Islet precursor cell (in vitro differentiated cells): Measurements from ENCODE around the gene LTBP4.
"Not testable (repeated sequence)": the region's sequence is repeated elsewhere in the genome, so short reads cannot be mapped to it uniquely, and the experiment has no call there.

Source experiments
- DNase-seq: peaks from one replicate; pipeline ENCODE4 v3.0.0-alpha.2; 2018

The LTBP4 gene

GRCh38 chr19:40601134-40601974, at the start of gene LTBP4:
Gene LTBP4, plus strand, starts transcription at chr19:40601369. Its CDS starts 19 bp downstream, at chr19:40601388.
- DNase-seq = peak; percentile 61

- no peak for DNase-seq
Measured at GRCh38 chr19:40552848-40553247, 48.3 kb upstream of the LTBP4 start.

GRCh38 chr19:40553885-40554857, 47.0 kb upstream of the LTBP4 start:
- DNase-seq = no peak

DNA sequence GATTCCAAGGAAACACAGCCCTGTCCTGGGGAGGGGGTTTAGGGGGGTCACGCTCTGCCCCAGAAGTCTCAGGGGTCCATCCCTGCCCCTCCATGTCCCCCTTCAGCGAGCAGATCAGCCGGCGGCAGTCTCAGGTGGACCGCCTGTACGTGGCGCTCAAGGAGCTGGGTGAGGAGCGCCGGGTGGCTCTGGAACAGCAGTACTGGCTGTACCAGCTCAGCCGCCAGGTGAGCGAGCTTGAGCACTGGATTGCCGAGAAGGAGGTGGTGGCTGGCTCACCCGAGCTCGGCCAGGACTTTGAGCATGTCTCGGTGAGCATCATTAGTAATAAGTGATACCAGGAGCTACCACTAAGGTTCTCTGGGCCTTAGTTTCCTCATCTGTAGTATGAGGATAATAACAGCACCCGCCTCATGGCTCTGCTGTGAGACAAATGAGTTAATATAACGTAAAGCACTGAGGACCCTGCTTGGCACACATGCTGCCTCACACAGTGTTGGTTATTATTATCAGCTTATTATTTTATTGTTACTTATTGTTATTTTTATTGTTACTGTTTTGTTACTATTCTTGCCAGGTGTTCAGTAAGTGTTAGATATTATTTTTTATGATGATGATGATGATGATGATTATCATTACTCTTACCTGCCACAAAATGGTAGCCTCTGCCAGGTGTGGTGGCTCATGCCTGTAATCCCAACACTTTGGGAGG, 45.0 kb upstream of the LTBP4 start:
- DNase-seq = no peak

DNA sequence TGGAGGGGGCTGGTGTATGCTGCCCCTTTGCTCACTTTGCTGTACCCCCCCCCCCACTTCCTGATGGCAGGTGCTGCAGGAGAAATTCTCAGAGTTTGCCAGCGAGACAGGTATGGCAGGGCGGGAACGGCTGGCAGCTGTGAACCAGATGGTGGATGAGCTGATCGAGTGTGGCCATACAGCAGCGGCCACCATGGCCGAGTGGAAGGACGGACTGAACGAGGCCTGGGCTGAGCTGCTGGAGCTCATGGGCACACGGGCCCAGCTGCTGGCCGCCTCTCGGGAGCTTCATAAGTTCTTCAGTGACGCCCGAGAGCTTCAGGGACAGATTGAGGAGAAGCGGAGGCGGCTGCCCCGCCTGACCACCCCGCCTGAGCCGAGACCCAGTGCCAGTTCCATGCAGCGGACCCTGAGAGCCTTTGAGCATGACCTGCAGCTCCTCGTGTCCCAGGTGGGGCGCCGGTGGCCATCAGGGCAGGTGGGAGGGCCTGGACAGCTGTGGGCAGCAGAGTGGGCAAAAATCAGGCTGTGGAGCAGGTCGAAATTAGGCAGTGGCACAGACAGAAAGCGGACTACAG, 44.1 kb upstream of the LTBP4 start:
- no peak for DNase-seq

GRCh38 chr19:40559394-40559793, 41.8 kb upstream of the LTBP4 start:
- no peak for DNase-seq

- no peak for DNase-seq
Measured at GRCh38 chr19:40560092-40560507, 41.1 kb upstream of the LTBP4 start.

GRCh38 chr19:40561947-40562346, 39.2 kb upstream of the LTBP4 start:
- no peak for DNase-seq

GRCh38 chr19:40564535-40564934, 36.6 kb upstream of the LTBP4 start:
- not testable (repeated sequence) for DNase-seq

GRCh38 chr19:40565355-40565754, 35.8 kb upstream of the LTBP4 start:
- DNase-seq = no peak

DNA sequence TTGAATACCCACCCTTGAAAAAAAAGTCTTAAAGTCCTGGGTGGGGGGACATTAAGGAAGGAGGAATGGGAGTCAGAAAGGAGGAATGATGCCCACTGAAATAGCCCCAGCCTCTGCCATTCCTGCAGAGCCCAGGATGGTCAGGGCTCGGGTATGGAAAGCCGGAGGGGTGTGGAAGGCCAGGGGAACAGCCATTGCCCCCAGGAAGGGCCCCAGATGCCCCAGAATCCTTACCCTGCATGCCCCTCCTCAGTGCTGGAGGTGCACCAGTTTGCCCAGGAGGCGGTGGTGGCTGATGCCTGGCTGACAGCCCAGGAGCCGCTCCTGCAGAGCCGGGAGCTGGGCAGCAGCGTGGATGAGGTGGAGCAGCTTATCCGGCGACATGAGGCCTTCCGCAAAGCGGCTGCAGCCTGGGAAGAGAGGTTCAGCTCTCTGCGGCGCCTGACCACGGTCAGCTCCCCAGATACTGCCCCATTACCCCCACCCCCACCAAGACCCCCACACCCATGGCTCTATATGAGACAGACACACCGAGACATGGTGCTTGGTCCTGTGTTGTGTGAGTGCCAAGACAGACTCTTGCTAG, 35.2 kb upstream of the LTBP4 start:
- no peak for DNase-seq

- DNase-seq = no peak
Measured at GRCh38 chr19:40567040-40567749, 34.0 kb upstream of the LTBP4 start.

GRCh38 chr19:40567750-40568494, 33.2 kb upstream of the LTBP4 start:
- no peak for DNase-seq

GRCh38 chr19:40570313-40571004, 30.7 kb upstream of the LTBP4 start:
- peak; percentile 99 for DNase-seq

- DNase-seq = no peak
Measured at GRCh38 chr19:40571005-40571318, 30.2 kb upstream of the LTBP4 start.

DNA sequence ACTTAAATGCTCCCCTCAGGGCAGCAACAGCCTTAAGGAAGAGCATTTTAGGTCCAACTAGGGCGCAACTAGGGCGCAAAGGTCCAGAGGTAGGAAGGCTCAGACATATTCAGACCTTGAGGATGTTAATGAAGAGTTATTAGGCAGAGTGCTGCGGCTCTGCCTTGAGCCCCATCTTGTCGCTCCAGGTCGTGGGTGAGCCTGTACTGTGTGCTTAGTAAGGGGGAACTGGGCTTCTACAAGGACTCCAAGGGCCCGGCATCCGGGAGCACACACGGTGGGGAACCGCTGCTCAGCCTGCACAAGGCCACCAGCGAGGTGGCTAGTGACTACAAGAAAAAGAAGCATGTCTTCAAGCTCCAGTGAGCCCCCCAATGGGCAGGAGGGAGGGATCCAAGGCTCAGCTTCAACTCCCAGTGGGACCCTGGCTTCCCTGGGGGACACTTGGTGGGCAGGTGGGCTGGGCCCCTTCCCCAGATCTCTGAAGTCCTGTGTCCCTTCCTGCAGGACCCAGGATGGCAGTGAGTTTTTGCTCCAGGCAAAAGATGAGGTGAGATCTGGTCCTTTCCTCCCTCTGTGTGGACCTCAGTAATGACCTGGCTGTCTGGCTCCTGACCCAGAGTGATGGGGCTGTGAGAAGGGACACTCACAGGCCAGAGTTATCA, 29.2 kb upstream of the LTBP4 start:
- DNase-seq = no peak

GRCh38 chr19:40575326-40575725, 25.8 kb upstream of the LTBP4 start:
- DNase-seq = no peak

DNA sequence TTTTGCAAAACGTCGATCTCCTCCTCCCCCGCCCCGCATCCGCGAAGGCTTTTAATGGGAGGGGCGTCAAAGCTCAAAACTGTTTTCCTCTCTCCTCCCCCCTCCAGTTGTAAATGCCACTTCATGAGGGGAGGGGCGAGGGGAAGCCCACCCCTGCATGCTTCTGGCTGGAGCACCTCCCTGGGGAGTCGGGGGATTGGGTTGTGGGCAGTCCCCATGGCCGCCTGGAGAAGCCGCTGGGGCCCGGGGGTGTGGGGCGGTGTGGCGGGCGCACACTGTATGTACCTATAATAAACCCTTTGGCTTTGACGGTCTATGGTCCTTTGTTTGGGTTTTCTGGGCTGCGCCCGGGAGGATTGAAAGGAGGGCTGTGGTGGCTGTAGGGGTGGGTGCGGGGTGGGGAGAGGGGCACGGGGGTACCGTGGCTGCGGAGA, 25.0 kb upstream of the LTBP4 start:
- peak; percentile 64 for DNase-seq

DNA sequence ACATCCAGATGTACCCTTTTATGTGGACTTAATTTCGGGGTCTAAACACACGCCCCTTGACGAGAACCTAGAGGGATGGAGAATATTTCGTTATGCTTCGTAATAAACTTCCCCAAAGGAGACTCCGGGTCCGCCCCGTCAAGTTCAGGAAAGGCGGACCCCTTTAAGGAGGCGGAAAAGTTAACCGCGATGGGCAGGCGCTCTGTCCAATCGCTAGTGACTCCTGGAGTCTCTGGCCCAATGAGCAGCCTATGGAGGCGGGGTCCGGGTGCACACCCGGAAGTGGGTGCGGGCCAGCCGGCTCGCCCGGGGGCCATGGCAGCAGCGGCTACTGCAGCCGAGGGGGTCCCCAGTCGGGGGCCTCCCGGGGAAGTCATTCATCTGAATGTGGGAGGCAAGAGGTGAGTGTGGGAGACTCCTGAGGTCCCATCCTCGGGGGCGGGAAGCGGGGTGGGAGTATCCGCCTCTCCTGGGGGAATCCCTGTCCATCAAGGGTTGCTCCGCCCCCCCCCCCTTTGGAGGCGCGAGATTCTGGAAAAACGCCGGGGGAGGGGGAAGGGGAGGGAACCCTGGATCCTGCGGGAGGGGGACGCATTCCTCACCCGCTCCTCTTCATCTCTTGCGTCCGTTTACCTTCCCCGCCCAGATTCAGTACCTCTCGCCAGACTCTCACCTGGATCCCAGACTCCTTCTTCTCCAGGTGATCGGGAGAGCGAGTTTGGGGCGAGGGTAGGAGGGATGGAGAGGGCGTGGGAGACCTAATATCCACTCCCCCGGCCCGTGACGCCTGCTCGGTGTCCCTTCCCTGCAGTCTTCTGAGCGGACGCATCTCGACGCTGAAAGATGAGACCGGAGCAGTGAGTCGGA, 24.4 kb upstream of the LTBP4 start, which contains the start of gene SHKBP1:
TSS of gene SHKBP1 (plus strand) at position 289 of the 867 bp plus-strand sequence. CDS start at position 316, 27 bp downstream.
- peak; percentile 97 for DNase-seq
